ENCODE data around the gene FRAT2. TPM values are rescaled to one million over a fixed set of nuclear protein-coding genes. Genes with fewer than 3 reads are reported as not detected.

FRAT2 gene
- total RNA-seq, 1 donor from 2014 or later: 8.6 TPM

DNA sequence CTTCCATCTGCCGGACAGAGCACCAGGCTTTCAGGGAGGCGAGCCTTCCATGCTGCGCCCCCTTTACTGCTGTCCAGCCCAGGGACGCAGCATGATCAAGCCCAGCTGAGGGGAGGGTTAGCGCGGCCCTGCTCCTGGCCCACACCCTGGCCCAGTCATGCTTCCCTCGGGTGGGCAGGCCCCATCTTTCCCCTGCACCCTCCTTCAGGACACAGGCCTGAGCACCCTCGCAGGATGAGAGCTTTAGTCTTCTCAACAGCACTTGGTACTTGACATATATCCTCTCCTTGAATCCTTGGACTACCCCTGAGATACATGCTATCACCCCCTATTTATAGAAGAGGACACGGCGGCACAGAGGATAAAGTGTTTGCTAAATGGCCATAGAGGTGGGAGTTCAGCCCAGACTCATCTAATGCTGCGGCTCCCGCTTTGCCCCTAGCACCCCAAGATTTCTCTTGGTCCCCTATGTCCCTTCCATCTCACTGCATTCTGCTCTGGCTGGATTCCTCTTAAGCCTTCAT is 32.7 kb upstream of the FRAT2 start:
- H3K27me3 Mint-ChIP-seq (ENCODE audit: low read depth): no peaks in the 10 kb centered on the region
- no peaks in the 10 kb centered on the region for H3K9me3 Mint-ChIP-seq
- no peak overlapping the region for H3K4me3 Mint-ChIP-seq
- DNase-seq (ENCODE audit: low read depth, low spot score): no peak
- peaks cover 3% of the 10 kb centered on the region for H3K36me3 Mint-ChIP-seq (ENCODE audit: low read depth)
- no peaks in the 10 kb centered on the region for H3K4me1 Mint-ChIP-seq
- TF ChIP-seq, protein P1, sequence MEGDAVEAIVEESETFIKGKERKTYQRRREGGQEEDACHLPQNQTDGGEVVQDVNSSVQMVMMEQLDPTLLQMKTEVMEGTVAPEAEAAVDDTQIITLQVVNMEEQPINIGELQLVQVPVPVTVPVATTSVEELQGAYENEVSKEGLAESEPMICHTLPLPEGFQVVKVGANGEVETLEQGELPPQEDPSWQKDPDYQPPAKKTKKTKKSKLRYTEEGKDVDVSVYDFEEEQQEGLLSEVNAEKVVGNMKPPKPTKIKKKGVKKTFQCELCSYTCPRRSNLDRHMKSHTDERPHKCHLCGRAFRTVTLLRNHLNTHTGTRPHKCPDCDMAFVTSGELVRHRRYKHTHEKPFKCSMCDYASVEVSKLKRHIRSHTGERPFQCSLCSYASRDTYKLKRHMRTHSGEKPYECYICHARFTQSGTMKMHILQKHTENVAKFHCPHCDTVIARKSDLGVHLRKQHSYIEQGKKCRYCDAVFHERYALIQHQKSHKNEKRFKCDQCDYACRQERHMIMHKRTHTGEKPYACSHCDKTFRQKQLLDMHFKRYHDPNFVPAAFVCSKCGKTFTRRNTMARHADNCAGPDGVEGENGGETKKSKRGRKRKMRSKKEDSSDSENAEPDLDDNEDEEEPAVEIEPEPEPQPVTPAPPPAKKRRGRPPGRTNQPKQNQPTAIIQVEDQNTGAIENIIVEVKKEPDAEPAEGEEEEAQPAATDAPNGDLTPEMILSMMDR (conservative IDR thresholded peaks at IDR 0.05): no peak
- H3K27ac Mint-ChIP-seq (ENCODE audit: unreplicated experiment): no peak overlapping the region

GRCh38 chr10:97366572-97366971 is 32.0 kb upstream of the FRAT2 start:
- Mint-ChIP-seq H3K9me3 (no peaks in the 10 kb centered on the region), H3K27ac (ENCODE audit: unreplicated experiment) (no peak overlapping the region), H3K36me3 (ENCODE audit: low read depth) (peaks cover 3% of the 10 kb centered on the region)

GRCh38 chr10:97365761-97366351 is 31.3 kb upstream of the FRAT2 start:
- peaks cover 3% of the 10 kb centered on the region for H3K36me3 Mint-ChIP-seq (ENCODE audit: low read depth)
- H3K27me3 Mint-ChIP-seq (ENCODE audit: low read depth): no peaks in the 10 kb centered on the region
- H3K9me3 Mint-ChIP-seq: no peaks in the 10 kb centered on the region

More at GRCh38 chr10:97366572-97366971, 32.0 kb upstream of the FRAT2 start:
- Mint-ChIP-seq H3K4me3 (no peak overlapping the region), H3K4me1 (no peaks in the 10 kb centered on the region), H3K27me3 (ENCODE audit: low read depth) (no peaks in the 10 kb centered on the region)
- DNase-seq (ENCODE audit: low read depth, low spot score): no peak
- TF ChIP-seq, protein P1 (conservative IDR thresholded peaks at IDR 0.05): no peak

GRCh38 chr10:97363071-97363470 is 28.5 kb upstream of the FRAT2 start:
- Mint-ChIP-seq H3K4me1 (no peaks in the 10 kb centered on the region), H3K27me3 (ENCODE audit: low read depth) (no peaks in the 10 kb centered on the region), H3K36me3 (ENCODE audit: low read depth) (peaks cover 3% of the 10 kb centered on the region), H3K4me3 (no peak overlapping the region), H3K27ac (ENCODE audit: unreplicated experiment) (no peak overlapping the region), H3K9me3 (no peaks in the 10 kb centered on the region)
- TF ChIP-seq, protein P1 (conservative IDR thresholded peaks at IDR 0.05): no peak
- DNase-seq (ENCODE audit: low read depth, low spot score): no peak

More at GRCh38 chr10:97365761-97366351, 31.3 kb upstream of the FRAT2 start:
- Mint-ChIP-seq H3K4me3 (no peak overlapping the region), H3K4me1 (no peaks in the 10 kb centered on the region), H3K27ac (ENCODE audit: unreplicated experiment) (peak overlapping the region; percentile 50)
- TF ChIP-seq, protein P1 (conservative IDR thresholded peaks at IDR 0.05): no peak
- DNase-seq (ENCODE audit: low read depth, low spot score): no peak

DNA sequence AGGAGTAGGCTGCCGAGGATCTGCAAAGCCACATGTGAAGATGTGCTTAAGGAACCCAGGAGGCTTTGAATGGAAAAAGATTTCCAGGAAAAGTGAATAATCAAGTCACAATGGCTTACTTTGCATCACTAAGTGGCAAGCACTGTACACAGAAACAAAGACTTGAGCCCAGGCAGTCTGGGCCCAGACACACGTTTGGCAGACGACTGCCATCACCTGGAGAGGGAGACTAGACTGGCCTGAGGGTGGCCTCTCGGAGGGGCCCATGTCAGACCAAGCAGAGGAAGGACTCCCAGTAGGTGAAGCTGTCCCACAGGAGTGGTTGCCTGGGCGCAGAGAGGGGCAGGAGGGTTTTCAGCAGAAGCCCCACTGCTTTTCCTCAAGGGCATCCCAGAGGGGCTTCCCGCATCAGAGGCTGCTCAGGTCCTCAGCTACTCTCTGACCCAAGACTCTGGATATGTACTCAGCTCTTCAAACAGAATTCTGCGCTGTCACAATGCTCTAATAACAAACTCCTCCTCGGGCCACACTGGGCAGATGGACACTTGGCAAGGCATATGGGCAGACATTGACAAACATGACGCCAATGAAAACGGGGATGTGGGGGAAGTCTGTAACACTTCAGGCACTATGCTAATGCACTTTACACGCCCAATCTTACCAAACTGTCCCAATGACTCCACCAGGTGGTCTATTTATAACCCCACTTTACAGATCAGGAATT is 27.9 kb upstream of the FRAT2 start:
- H3K4me3 Mint-ChIP-seq: no peak overlapping the region
- H3K27me3 Mint-ChIP-seq (ENCODE audit: low read depth): no peaks in the 10 kb centered on the region
- peaks cover 3% of the 10 kb centered on the region for H3K36me3 Mint-ChIP-seq (ENCODE audit: low read depth)
- TF ChIP-seq, protein P1 (conservative IDR thresholded peaks at IDR 0.05): no peak
- no peaks in the 10 kb centered on the region for H3K9me3 Mint-ChIP-seq
- H3K4me1 Mint-ChIP-seq: no peaks in the 10 kb centered on the region
- no peak for DNase-seq (ENCODE audit: low read depth, low spot score)
- H3K27ac Mint-ChIP-seq (ENCODE audit: unreplicated experiment): no peak overlapping the region

Data from neural crest cell (in vitro differentiated cells).